CD4-positive, alpha-beta T cell (primary cell): ENCODE results near the gene CDK15. TPM values are rescaled to one million over a fixed set of nuclear protein-coding genes. Genes with fewer than 3 reads are reported as not detected.
A peak's percentile ranks its signal among the peaks of the same experiment; 100 is the strongest.

ENCODE experiments used
- ATAC-seq: fragments of 200-7000 bp; cut with Tn5 transposase; one replicate; pipeline ENCODE4 v1.10.0; 2022; ENCODE audit warnings: mild to moderate bottlenecking; ENCODE audit not compliant: poor library complexity
- CTCF ChIA-PET: fragments of 350-600 bp; sonication (Branson Sonifier 250); formaldehyde crosslinking; loops from one replicate; lab custom pipeline; 2021; ENCODE audit warnings: antibody characterized with exemption, inconsistent platforms; lab: Charles Lee
- POLR2A ChIA-PET: fragments of 350-600 bp; sonication (Branson Sonifier 250); formaldehyde crosslinking; loops from one replicate; lab custom pipeline; 2021; ENCODE audit warnings: antibody characterized with exemption, inconsistent platforms; lab: Charles Lee
- DNase-seq, 14 experiments: peaks; one replicate each; pipeline ENCODE4 v3.0.0-alpha.2; 2013 to 2020; ENCODE audit warnings: mixed read lengths in 2 of 14
- H3K27ac ChIP-seq, 2 donors: one replicate each; pipeline versions ENCODE4 v1.5.1 to v1.7.0; 2013; ENCODE audit warnings: low read length in 2 of 2, low read depth in 1 of 2, mild to moderate bottlenecking in 1 of 2
- H3K27me3 ChIP-seq, 2 experiments: 1 replicate in 1 of 2; 2 replicates in 1 of 2; pipeline versions ENCODE4 v1.6.1 to v1.7.0; 2013; ENCODE audit warnings: low read length in 2 of 2, control low read depth in 1 of 2, mild to moderate bottlenecking in 1 of 2, moderate library complexity in 1 of 2; ENCODE audit not compliant: insufficient read depth in 2 of 2, control insufficient read depth in 1 of 2
- H3K36me3 ChIP-seq: one replicate; pipeline ENCODE4 v1.6.1; 2013; ENCODE audit warnings: low read length, control low read depth; ENCODE audit not compliant: insufficient read depth
- H3K4me1 ChIP-seq: one replicate; pipeline ENCODE4 v1.6.1; 2013; ENCODE audit warnings: low read length, control low read depth; ENCODE audit not compliant: insufficient read depth
- H3K4me3 ChIP-seq: one replicate; pipeline ENCODE4 v1.5.1; 2013; ENCODE audit warnings: mild to moderate bottlenecking, low read length, moderate library complexity
- H3K9me3 ChIP-seq, 2 experiments: 1 replicate in 1 of 2; 2 replicates in 1 of 2; pipeline versions ENCODE4 v1.6.1 to v1.7.0; 2013; ENCODE audit warnings: low read length in 2 of 2, mild to moderate bottlenecking in 2 of 2, control low read depth in 1 of 2, moderate library complexity in 1 of 2; ENCODE audit not compliant: control insufficient read depth in 1 of 2, insufficient read depth in 1 of 2
- H3K27ac Mint-ChIP-seq: one replicate; pipeline ENCODE4 v1.8.0; 2020; ENCODE audit warnings: mixed read lengths
- H3K27me3 Mint-ChIP-seq: one replicate; pipeline ENCODE4 v1.8.0; 2021; ENCODE audit warnings: mixed read lengths
- H3K36me3 Mint-ChIP-seq: one replicate; pipeline ENCODE4 v1.8.0; 2021; ENCODE audit warnings: low read depth, mixed read lengths
- H3K4me1 Mint-ChIP-seq: one replicate; pipeline ENCODE4 v1.8.0; 2021; ENCODE audit warnings: low read depth, mixed read lengths
- H3K4me3 Mint-ChIP-seq: one replicate; pipeline ENCODE4 v1.8.0; 2020; ENCODE audit warnings: mild to moderate bottlenecking, mixed read lengths
- H3K9me3 Mint-ChIP-seq: one replicate; pipeline ENCODE4 v1.8.0; 2020; ENCODE audit warnings: mixed read lengths
- CTCF ChIP-seq: fragments of 200-600 bp; IDR thresholded peaks from one replicate; pipeline ENCODE4 v1.8.0; 2022; ENCODE audit warnings: antibody characterized with exemption, mild to moderate bottlenecking
- intact Hi-C, 2 experiments: fragments of 100-400 bp; cut with DNase I in 1 of 2; cut with micrococcal nuclease in 1 of 2; formaldehyde crosslinking; loops; one replicate each; pipeline versions ENCODE4 v1.15.1 to v1.9.0; 2023 to 2025; cut with DNase I, micrococcal nuclease
- total RNA-seq, 174 experiments: library from RNA in 2 of 174; stranded (reverse) in 2 of 174; gene quantifications; one replicate each; pipeline ENCODE4 v1.2.3 and lab custom pipeline; 2021 to 2026

The CDK15 gene
- total RNA-seq, 2 experiments from 2014 or later, result not detected

- ChIA-PET POLR2A (interaction anchor here (1.2 to 2.3 kb wide), 7 partner anchors 37 to 917 kb away, joined by 3 to 26 read pairs (median 6); partner anchors contain the start of genes CLK1, NIF3L1, PPIL3 and STRADB), CTCF (interaction anchor here (0.6 to 1.1 kb wide), 2 partner anchors 13 to 1672 kb away, joined by 3 to 4 read pairs; no protein-coding TSS in a partner anchor)
- Mint-ChIP-seq H3K27ac (peak overlapping the region; percentile 93), H3K9me3 (no peaks in the 10 kb centered on the region), H3K4me1 (peaks cover 20% of the 10 kb centered on the region), H3K4me3 (peak overlapping the region; percentile 98), H3K36me3 (peaks cover 12% of the 10 kb centered on the region), H3K27me3 (no peaks in the 10 kb centered on the region)
- ATAC-seq (no peak), DNase-seq (peak in 8 of 14 experiments; percentile 0 to 40 (median 4))
- Histone ChIP-seq H3K36me3 (no peaks in the 10 kb centered on the region), H3K27ac (peak overlapping the region; percentile 77 to 88), H3K27me3 (no peaks in the 10 kb centered on the region), H3K4me1 (peaks cover 15% of the 10 kb centered on the region), H3K9me3 (no peaks in the 10 kb centered on the region), H3K4me3 (peak overlapping the region; percentile 66)
- no peak for TF ChIP-seq CTCF
- intact Hi-C loops, result loop anchor here (2.0 to 10.0 kb wide), 12 partner anchors 139 to 1936 kb away; partner anchors contain the start of genes TMEM237 (in 2 of the 2), BMPR2 (in 1 of the 2), FAM117B (in 1 of the 2) and FZD7 (in 1 of the 2)
Measured at GRCh38 chr2:201781557-201782051, 24.7 kb upstream of the CDK15 start.

GRCh38 chr2:201784563-201784962, 21.8 kb upstream of the CDK15 start:
- Mint-ChIP-seq H3K27me3 (peaks cover 8% of the 10 kb centered on the region), H3K4me1 (peaks cover 20% of the 10 kb centered on the region), H3K9me3 (no peaks in the 10 kb centered on the region), H3K36me3 (peaks cover 12% of the 10 kb centered on the region), H3K4me3 (no peak overlapping the region), H3K27ac (no peak overlapping the region)
- Histone ChIP-seq H3K9me3 (no peaks in the 10 kb centered on the region), H3K36me3 (no peaks in the 10 kb centered on the region), H3K4me1 (peaks cover 15% of the 10 kb centered on the region), H3K27ac (no peak overlapping the region), H3K4me3 (no peak overlapping the region), H3K27me3 (no peaks in the 10 kb centered on the region)
- CTCF ChIA-PET, result interaction anchor here (1.0 kb wide), 1 partner anchor 16 kb away, joined by 3 read pairs; no protein-coding TSS in a partner anchor
- POLR2A ChIA-PET, result no interaction called here
- ATAC-seq (no peak), DNase-seq (no peak)
- TF ChIP-seq CTCF, result no peak
- intact Hi-C loops, result loop anchor here (5.0 to 10.0 kb wide), 9 partner anchors 142 to 1933 kb away; partner anchors contain the start of genes BMPR2 (in 1 of the 2), FAM117B (in 1 of the 2), NOP58 (in 1 of the 2) and SGO2 (in 1 of the 2)

- Mint-ChIP-seq H3K27ac (no peak overlapping the region), H3K27me3 (peaks cover 8% of the 10 kb centered on the region), H3K36me3 (peaks cover 12% of the 10 kb centered on the region), H3K9me3 (no peaks in the 10 kb centered on the region), H3K4me1 (peaks cover 15% of the 10 kb centered on the region), H3K4me3 (no peak overlapping the region)
- intact Hi-C loops, result loop anchor here in 1 of 2 experiments (10.0 kb wide), 3 partner anchors 850 to 1260 kb away; partner anchors contain the start of genes FAM117B and SGO2
- TF ChIP-seq CTCF, result no peak
- H3K27ac ChIP-seq, result no peak overlapping the region
- no peak for DNase-seq
- H3K36me3 ChIP-seq, result no peaks in the 10 kb centered on the region
- no peaks in the 10 kb centered on the region for H3K27me3 ChIP-seq
- ChIA-PET POLR2A (no interaction called here), CTCF (no interaction called here)
- H3K9me3 ChIP-seq, result no peaks in the 10 kb centered on the region
- H3K4me3 ChIP-seq, result no peak overlapping the region
- peaks cover 11% of the 10 kb centered on the region for H3K4me1 ChIP-seq
- ATAC-seq, result no peak
Measured at GRCh38 chr2:201785135-201785534, 21.2 kb upstream of the CDK15 start.
